DMS53 treated with DMSO at 0.1 percent for 48 hours (cell line): ENCODE measurements around the gene RENBP.

Experiments
- DNase-seq: peaks from one replicate; lab custom pipeline; 2025; ENCODE audit not compliant: unreplicated experiment; lab: John Stamatoyannopoulos, UW

RENBP gene

GRCh38 chrX:153934148-153934761 lies 10.2 kb downstream of the RENBP start:
- no peak for DNase-seq

- DNase-seq, result no peak
These were observed 10.7 kb downstream of the RENBP start for GRCh38 chrX:153933748-153934147.

GRCh38 chrX:153932220-153932915 lies 12.1 kb downstream of the RENBP start:
- no peak for DNase-seq

- DNase-seq, result no peak
These were observed 12.7 kb downstream of the RENBP start for GRCh38 chrX:153931748-153932147.

GRCh38 chrX:153931151-153931550 lies 13.3 kb downstream of the RENBP start:
- no peak for DNase-seq

- DNase-seq, result no peak
These were observed 14.2 kb downstream of the RENBP start for GRCh38 chrX:153930011-153930910.

- no peak for DNase-seq
These were observed 14.9 kb downstream of the RENBP start for GRCh38 chrX:153929576-153929975.

GRCh38 chrX:153928846-153929245 lies 15.6 kb downstream of the RENBP start:
- DNase-seq, result no peak

- DNase-seq, result peak; percentile 91
These were observed 16.3 kb downstream of the RENBP start for GRCh38 chrX:153927922-153928760.

GRCh38 chrX:153927672-153927921 lies 16.8 kb downstream of the RENBP start:
- no peak for DNase-seq

GRCh38 chrX:153926858-153927671 lies 17.4 kb downstream of the RENBP start:
- peak; percentile 27 for DNase-seq

GRCh38 chrX:153926552-153926857 lies 17.9 kb downstream of the RENBP start:
- no peak for DNase-seq

GRCh38 chrX:153925739-153926551 lies 18.5 kb downstream of the RENBP start, which contains the start of gene ARHGAP4:
Gene ARHGAP4, minus strand, starts transcription at chrX:153926264. Its CDS starts 62 bp downstream, at chrX:153926202.
- no peak for DNase-seq

- DNase-seq, result no peak
These were observed 19.1 kb downstream of the RENBP start for GRCh38 chrX:153925387-153925738.

- no peak for DNase-seq
These were observed 20.1 kb downstream of the RENBP start for GRCh38 chrX:153924149-153924861.

- no peak for DNase-seq
These were observed 21.2 kb downstream of the RENBP start for GRCh38 chrX:153922932-153923857.

- DNase-seq, result no peak
These were observed 22.7 kb downstream of the RENBP start for GRCh38 chrX:153921511-153922446.
